ENCODE measurements around the gene CMSS1.

GRCh38 chr3:99863588-99863987 lies 45.9 kb downstream of the CMSS1 start:
- TF ChIP-seq EZH2 (IDR thresholded peaks at IDR 0.05) (no peak), EGR1 (IDR thresholded peaks at IDR 0.05; ENCODE audit: low read depth) (no peak), MAX (IDR thresholded peaks at IDR 0.05) (no peak), ZFX (IDR thresholded peaks at IDR 0.05) (no peak), CTCF (IDR thresholded peaks at IDR 0.05 in 2 of 3, conservative IDR thresholded peaks at IDR 0.05 in 1 of 3; ENCODE audit: borderline replicate concordance in 1 of 3, insufficient read depth in 1 of 3, low read depth in 2 of 3, low read length in 2 of 3) (no peak), SP1 (IDR thresholded peaks at IDR 0.05; ENCODE audit: low read depth) (no peak)
